ENCODE results near the gene STPG1. TPM values are rescaled to one million over a fixed set of nuclear protein-coding genes. Genes with fewer than 3 reads are reported as not detected.
A peak's percentile ranks its signal among the peaks of the same experiment; 100 is the strongest.

Gene STPG1
- total and polyA plus RNA-seq, 2 of the 13 experiments (the other 11 are each of a cell fraction or from before 2014, with no cell fraction given), result 3.4 to 4.3 TPM

DNA sequence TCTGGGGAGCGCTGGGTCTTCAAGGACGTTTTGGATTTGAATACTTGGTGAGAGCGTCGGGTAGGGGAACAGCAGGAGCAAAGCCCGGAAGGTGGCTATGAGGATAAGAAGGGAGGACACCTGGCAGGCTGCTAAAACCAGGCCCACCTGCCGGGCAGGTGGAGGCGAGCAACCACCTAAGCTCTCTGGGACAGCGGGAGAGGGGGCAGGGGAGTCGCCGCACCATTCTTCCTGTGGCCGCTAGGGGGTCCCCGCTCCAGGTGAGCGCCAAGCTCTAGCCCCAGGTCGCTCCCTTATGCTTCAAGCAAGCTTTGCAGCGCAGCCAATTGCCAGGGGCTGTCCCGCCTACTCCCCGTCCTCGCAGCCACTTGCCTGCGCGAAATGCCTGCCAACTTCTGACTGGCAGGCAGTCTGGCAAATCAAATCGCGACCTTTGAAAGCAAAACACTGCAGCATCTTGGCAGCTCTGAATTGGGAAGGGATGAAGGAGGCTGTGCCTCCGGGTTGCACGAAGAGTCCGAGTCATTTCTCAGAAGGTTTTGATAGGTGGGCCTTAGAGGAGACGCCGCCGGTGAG lies 1.8 kb upstream of the STPG1 start, which contains the start of gene NIPAL3 (continued):
- TF ChIP-seq, protein P1, sequence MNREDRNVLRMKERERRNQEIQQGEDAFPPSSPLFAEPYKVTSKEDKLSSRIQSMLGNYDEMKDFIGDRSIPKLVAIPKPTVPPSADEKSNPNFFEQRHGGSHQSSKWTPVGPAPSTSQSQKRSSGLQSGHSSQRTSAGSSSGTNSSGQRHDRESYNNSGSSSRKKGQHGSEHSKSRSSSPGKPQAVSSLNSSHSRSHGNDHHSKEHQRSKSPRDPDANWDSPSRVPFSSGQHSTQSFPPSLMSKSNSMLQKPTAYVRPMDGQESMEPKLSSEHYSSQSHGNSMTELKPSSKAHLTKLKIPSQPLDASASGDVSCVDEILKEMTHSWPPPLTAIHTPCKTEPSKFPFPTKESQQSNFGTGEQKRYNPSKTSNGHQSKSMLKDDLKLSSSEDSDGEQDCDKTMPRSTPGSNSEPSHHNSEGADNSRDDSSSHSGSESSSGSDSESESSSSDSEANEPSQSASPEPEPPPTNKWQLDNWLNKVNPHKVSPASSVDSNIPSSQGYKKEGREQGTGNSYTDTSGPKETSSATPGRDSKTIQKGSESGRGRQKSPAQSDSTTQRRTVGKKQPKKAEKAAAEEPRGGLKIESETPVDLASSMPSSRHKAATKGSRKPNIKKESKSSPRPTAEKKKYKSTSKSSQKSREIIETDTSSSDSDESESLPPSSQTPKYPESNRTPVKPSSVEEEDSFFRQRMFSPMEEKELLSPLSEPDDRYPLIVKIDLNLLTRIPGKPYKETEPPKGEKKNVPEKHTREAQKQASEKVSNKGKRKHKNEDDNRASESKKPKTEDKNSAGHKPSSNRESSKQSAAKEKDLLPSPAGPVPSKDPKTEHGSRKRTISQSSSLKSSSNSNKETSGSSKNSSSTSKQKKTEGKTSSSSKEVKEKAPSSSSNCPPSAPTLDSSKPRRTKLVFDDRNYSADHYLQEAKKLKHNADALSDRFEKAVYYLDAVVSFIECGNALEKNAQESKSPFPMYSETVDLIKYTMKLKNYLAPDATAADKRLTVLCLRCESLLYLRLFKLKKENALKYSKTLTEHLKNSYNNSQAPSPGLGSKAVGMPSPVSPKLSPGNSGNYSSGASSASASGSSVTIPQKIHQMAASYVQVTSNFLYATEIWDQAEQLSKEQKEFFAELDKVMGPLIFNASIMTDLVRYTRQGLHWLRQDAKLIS (CRISPR knock-in tag; IDR thresholded peaks at IDR 0.05), result no peak
- TF ChIP-seq CBX2 (IDR thresholded peaks at IDR 0.05; ENCODE audit: low read depth, low read length) (no peak), CBX2 (CRISPR knock-in tag; IDR thresholded peaks at IDR 0.05; ENCODE audit: low read depth) (no peak), JUN (CRISPR knock-in tag; IDR thresholded peaks at IDR 0.05) (no peak), KMT2B (CRISPR knock-in tag; IDR thresholded peaks at IDR 0.05) (peak; percentile 80), FOXC1 (CRISPR knock-in tag; IDR thresholded peaks at IDR 0.05; ENCODE audit: borderline replicate concordance) (no peak), GABPB1 (CRISPR knock-in tag; IDR thresholded peaks at IDR 0.05) (peak; percentile 87), ISL2 (CRISPR knock-in tag; IDR thresholded peaks at IDR 0.05) (peak; percentile 38; the same call in 1 of the 2 replicates), GPN1 (CRISPR knock-in tag; IDR thresholded peaks at IDR 0.05; ENCODE audit: borderline replicate concordance) (no peak), POLR2AphosphoS2 (IDR thresholded peaks at IDR 0.05; ENCODE audit: low read depth, low read length) (no peak), ZNF652 (CRISPR knock-in tag; IDR thresholded peaks at IDR 0.05; ENCODE audit: borderline replicate concordance, low read depth) (no peak), SOX5 (CRISPR knock-in tag; IDR thresholded peaks at IDR 0.05; ENCODE audit: borderline replicate concordance) (0 out of 2 replicates have a peak, but pooled peaks have one; percentile 7)
- TF ChIP-seq, protein P2, sequence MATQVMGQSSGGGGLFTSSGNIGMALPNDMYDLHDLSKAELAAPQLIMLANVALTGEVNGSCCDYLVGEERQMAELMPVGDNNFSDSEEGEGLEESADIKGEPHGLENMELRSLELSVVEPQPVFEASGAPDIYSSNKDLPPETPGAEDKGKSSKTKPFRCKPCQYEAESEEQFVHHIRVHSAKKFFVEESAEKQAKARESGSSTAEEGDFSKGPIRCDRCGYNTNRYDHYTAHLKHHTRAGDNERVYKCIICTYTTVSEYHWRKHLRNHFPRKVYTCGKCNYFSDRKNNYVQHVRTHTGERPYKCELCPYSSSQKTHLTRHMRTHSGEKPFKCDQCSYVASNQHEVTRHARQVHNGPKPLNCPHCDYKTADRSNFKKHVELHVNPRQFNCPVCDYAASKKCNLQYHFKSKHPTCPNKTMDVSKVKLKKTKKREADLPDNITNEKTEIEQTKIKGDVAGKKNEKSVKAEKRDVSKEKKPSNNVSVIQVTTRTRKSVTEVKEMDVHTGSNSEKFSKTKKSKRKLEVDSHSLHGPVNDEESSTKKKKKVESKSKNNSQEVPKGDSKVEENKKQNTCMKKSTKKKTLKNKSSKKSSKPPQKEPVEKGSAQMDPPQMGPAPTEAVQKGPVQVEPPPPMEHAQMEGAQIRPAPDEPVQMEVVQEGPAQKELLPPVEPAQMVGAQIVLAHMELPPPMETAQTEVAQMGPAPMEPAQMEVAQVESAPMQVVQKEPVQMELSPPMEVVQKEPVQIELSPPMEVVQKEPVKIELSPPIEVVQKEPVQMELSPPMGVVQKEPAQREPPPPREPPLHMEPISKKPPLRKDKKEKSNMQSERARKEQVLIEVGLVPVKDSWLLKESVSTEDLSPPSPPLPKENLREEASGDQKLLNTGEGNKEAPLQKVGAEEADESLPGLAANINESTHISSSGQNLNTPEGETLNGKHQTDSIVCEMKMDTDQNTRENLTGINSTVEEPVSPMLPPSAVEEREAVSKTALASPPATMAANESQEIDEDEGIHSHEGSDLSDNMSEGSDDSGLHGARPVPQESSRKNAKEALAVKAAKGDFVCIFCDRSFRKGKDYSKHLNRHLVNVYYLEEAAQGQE (IDR thresholded peaks at IDR 0.05; ENCODE audit: borderline replicate concordance in 1 of 2, low read depth in 1 of 2, low read length in 2 of 2), result no peak
- TF ChIP-seq, protein P3, sequence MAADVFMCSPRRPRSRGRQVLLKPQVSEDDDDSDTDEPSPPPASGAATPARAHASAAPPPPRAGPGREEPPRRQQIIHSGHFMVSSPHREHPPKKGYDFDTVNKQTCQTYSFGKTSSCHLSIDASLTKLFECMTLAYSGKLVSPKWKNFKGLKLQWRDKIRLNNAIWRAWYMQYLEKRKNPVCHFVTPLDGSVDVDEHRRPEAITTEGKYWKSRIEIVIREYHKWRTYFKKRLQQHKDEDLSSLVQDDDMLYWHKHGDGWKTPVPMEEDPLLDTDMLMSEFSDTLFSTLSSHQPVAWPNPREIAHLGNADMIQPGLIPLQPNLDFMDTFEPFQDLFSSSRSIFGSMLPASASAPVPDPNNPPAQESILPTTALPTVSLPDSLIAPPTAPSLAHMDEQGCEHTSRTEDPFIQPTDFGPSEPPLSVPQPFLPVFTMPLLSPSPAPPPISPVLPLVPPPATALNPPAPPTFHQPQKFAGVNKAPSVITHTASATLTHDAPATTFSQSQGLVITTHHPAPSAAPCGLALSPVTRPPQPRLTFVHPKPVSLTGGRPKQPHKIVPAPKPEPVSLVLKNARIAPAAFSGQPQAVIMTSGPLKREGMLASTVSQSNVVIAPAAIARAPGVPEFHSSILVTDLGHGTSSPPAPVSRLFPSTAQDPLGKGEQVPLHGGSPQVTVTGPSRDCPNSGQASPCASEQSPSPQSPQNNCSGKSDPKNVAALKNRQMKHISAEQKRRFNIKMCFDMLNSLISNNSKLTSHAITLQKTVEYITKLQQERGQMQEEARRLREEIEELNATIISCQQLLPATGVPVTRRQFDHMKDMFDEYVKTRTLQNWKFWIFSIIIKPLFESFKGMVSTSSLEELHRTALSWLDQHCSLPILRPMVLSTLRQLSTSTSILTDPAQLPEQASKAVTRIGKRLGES (CRISPR knock-in tag; IDR thresholded peaks at IDR 0.05; ENCODE audit: borderline replicate concordance), result no peak
- TF ChIP-seq, protein P4, sequence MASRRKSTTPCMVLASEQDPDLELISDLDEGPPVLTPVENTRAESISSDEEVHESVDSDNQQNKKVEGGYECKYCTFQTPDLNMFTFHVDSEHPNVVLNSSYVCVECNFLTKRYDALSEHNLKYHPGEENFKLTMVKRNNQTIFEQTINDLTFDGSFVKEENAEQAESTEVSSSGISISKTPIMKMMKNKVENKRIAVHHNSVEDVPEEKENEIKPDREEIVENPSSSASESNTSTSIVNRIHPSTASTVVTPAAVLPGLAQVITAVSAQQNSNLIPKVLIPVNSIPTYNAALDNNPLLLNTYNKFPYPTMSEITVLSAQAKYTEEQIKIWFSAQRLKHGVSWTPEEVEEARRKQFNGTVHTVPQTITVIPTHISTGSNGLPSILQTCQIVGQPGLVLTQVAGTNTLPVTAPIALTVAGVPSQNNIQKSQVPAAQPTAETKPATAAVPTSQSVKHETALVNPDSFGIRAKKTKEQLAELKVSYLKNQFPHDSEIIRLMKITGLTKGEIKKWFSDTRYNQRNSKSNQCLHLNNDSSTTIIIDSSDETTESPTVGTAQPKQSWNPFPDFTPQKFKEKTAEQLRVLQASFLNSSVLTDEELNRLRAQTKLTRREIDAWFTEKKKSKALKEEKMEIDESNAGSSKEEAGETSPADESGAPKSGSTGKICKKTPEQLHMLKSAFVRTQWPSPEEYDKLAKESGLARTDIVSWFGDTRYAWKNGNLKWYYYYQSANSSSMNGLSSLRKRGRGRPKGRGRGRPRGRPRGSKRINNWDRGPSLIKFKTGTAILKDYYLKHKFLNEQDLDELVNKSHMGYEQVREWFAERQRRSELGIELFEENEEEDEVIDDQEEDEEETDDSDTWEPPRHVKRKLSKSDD (CRISPR knock-in tag; IDR thresholded peaks at IDR 0.05; ENCODE audit: low read depth), result no peak

All from HepG2 (cell line).